Brain microvascular endothelial cell (primary cell): Measurements from ENCODE around the gene GKAP1.

Source experiments
- DNase-seq: peaks from one replicate; pipeline ENCODE4 v3.0.0-alpha.2; 2020
- H3K27ac ChIP-seq: fragments of 250-450 bp; sonication (Bioruptor Pico); 2 replicates; pipeline ENCODE4 v1.5.1; 2020; ENCODE audit warnings: mild to moderate bottlenecking, moderate library complexity
- H3K27me3 ChIP-seq: fragments of 250-450 bp; sonication (Bioruptor Pico); replicated peaks from 2 replicates; pipeline ENCODE4 v1.5.1; 2020; ENCODE audit warnings: mild to moderate bottlenecking
- H3K36me3 ChIP-seq: fragments of 250-450 bp; sonication (Bioruptor Pico); replicated peaks from 2 replicates; pipeline ENCODE4 v1.5.1; 2020; ENCODE audit warnings: mild to moderate bottlenecking
- H3K4me3 ChIP-seq: 2 replicates; pipeline ENCODE4 v1.5.1; 2011; ENCODE audit warnings: low read depth, mild to moderate bottlenecking, control low read depth, low read length, moderate library complexity
- CTCF ChIP-seq: IDR thresholded peaks from 2 replicates; pipeline ENCODE4 v1.5.1; 2011; ENCODE audit warnings: low read depth, mild to moderate bottlenecking, moderate library complexity, low read length, control low read depth, inconsistent platforms; ENCODE audit errors: missing control alignments
- in situ Hi-C: cut with HindIII; loops from 2 replicates; pipeline ENCODE4 v1.10.0; 2017; ENCODE audit warnings: low sequenced_read_pairs, low pct_ligation_motif_present

Gene GKAP1

GRCh38 chr9:83701286-83701685 is 116.3 kb downstream of the GKAP1 start:
- peak overlapping the region; percentile 25 for H3K27ac ChIP-seq

GRCh38 chr9:83699615-83700014 is 118.0 kb downstream of the GKAP1 start:
- no peaks in the 10 kb centered on the region for H3K36me3 ChIP-seq
- no peak overlapping the region for H3K4me3 ChIP-seq
- in situ Hi-C loops, result no loop called here
- DNase-seq, result no peak
- no peaks in the 10 kb centered on the region for H3K27me3 ChIP-seq
- TF ChIP-seq CTCF, result no peak
- no peak overlapping the region for H3K27ac ChIP-seq

More at GRCh38 chr9:83701286-83701685, 116.3 kb downstream of the GKAP1 start:
- in situ Hi-C loops, result no loop called here
- no peak overlapping the region for H3K4me3 ChIP-seq
- H3K27me3 ChIP-seq, result no peaks in the 10 kb centered on the region
- no peak for DNase-seq
- TF ChIP-seq CTCF, result no peak
- H3K36me3 ChIP-seq, result no peaks in the 10 kb centered on the region

GRCh38 chr9:83698976-83699585 is 118.5 kb downstream of the GKAP1 start:
- no peaks in the 10 kb centered on the region for H3K36me3 ChIP-seq
- DNase-seq, result no peak
- no peak overlapping the region for H3K4me3 ChIP-seq
- in situ Hi-C loops, result no loop called here
- H3K27me3 ChIP-seq, result no peaks in the 10 kb centered on the region
- no peak for TF ChIP-seq CTCF
- no peak overlapping the region for H3K27ac ChIP-seq

- Histone ChIP-seq H3K27me3 (no peaks in the 10 kb centered on the region), H3K36me3 (no peaks in the 10 kb centered on the region), H3K27ac (no peak overlapping the region), H3K4me3 (no peak overlapping the region)
- TF ChIP-seq CTCF, result no peak
- in situ Hi-C loops, result no loop called here
- no peak for DNase-seq
Measured at GRCh38 chr9:83691492-83691891, 126.1 kb downstream of the GKAP1 start.
